Thyroid gland (tissue), 4 donors: ENCODE measurements around the gene ABHD3. TPM values are rescaled to one million over a fixed set of nuclear protein-coding genes. Genes with fewer than 3 reads are reported as not detected.
A peak's percentile ranks its signal among the peaks of the same experiment; 100 is the strongest.
"Not testable (repeated sequence)": the region's sequence is repeated elsewhere in the genome, so short reads cannot be mapped to it uniquely, and the experiment has no call there.

Experiments
- DNase-seq, 2 donors: peaks; one replicate each; pipeline ENCODE4 v3.0.0-alpha.2; 2019
- H3K27ac ChIP-seq, 3 donors: fragments of 200-600 bp; sonication (generic); 1 replicate in 2 of 3; 2 replicates in 1 of 3; pipeline ENCODE4 v1.5.1; 2016 to 2019; ENCODE audit warnings: mild to moderate bottlenecking in 1 of 3, moderate library complexity in 1 of 3
- H3K27me3 ChIP-seq: fragments of 200-600 bp; sonication (generic); one replicate; pipeline ENCODE4 v1.5.1; 2019
- H3K36me3 ChIP-seq, 2 donors: fragments of 200-600 bp; sonication (generic); one replicate each; pipeline ENCODE4 v1.5.1; 2016 to 2019
- H3K4me1 ChIP-seq, 2 donors: fragments of 200-600 bp; sonication (generic); one replicate each; pipeline ENCODE4 v1.5.1; 2017 to 2019
- H3K4me3 ChIP-seq, 3 donors: fragments of 200-600 bp; sonication (generic); replicated peaks in 1 of 3; 1 replicate in 2 of 3; 2 replicates in 1 of 3; pipeline ENCODE4 v1.5.1; 2016; ENCODE audit warnings: mild to moderate bottlenecking in 1 of 3
- H3K9me3 ChIP-seq: fragments of 200-600 bp; sonication (generic); one replicate; pipeline ENCODE4 v1.5.1; 2017
- CTCF ChIP-seq, 6 experiments: fragments of 200-600 bp in 3 of 6; fragments of 450-650 bp in 3 of 6; sonication (generic) in 3 of 6; IDR thresholded peaks; one replicate each; pipeline ENCODE4 v1.5.1; 2016 to 2019; ENCODE audit warnings: antibody characterized with exemption in 6 of 6, mild to moderate bottlenecking in 2 of 6, inconsistent platforms in 1 of 6, moderate library complexity in 1 of 6
- POLR2A ChIP-seq, 2 donors: fragments of 450-650 bp; IDR thresholded peaks; one replicate each; pipeline ENCODE4 v1.6.1; 2017; ENCODE audit warnings: antibody characterized with exemption in 2 of 2, mild to moderate bottlenecking in 2 of 2, moderate library complexity in 1 of 2
- WGBS, 2 donors: methylation state at CpG; one replicate each; pipeline ENCODE4 v1.1.5; 2017; 5-methylcytosine and 5-hydroxymethylcytosine counted together
- intact Hi-C: fragments of 100-400 bp; cut with DNase I; formaldehyde crosslinking; loops from one replicate; pipeline ENCODE4 v1.15.1; 2023
- total RNA-seq, 4 donors: library from RNA; depleted of rRNA; stranded (reverse); fragments of >200 nt; gene quantifications; one replicate each; pipeline ENCODE4 v1.2.3, GENCODE V29; 2016

The ABHD3 gene
- total RNA-seq, 4 donors from 2014 or later, result 17.6 to 28.2 (median 24.5) TPM

GRCh38 chr18:21634588-21635199, 69.9 kb downstream of the ABHD3 start:
- Histone ChIP-seq H3K4me1 (no peaks in the 10 kb centered on the region), H3K4me3 (no peak overlapping the region), H3K27me3 (no peaks in the 10 kb centered on the region), H3K27ac (no peak overlapping the region), H3K9me3 (no peaks in the 10 kb centered on the region), H3K36me3 (peaks cover 4 to 8% of the 10 kb centered on the region in 2 donors)
- WGBS, 2 donors, result 92 to 93% methylated on average over 4 of the region's 4 CpGs
- intact Hi-C loops, result no loop called here
- TF ChIP-seq POLR2A (IDR thresholded peaks at IDR 0.05), result no peak
- TF ChIP-seq CTCF (IDR thresholded peaks at IDR 0.05), result no peak
- no peak for DNase-seq

- 93 to 95% methylated on average over 1 of the region's 1 CpG for WGBS, 2 donors
- H3K4me3 ChIP-seq, result no peak overlapping the region
- no peak overlapping the region for H3K27ac ChIP-seq
- H3K27me3 ChIP-seq, result no peaks in the 10 kb centered on the region
- intact Hi-C loops, result no loop called here
- DNase-seq, result no peak
- peaks cover 8 to 19% of the 10 kb centered on the region in 2 donors for H3K36me3 ChIP-seq
- H3K9me3 ChIP-seq, result no peaks in the 10 kb centered on the region
- no peaks in the 10 kb centered on the region for H3K4me1 ChIP-seq
- peak in 2 of 6 experiments; percentile 18 to 21 for TF ChIP-seq CTCF (IDR thresholded peaks at IDR 0.05)
- TF ChIP-seq POLR2A (IDR thresholded peaks at IDR 0.05), result no peak
Measured at GRCh38 chr18:21632393-21632792, 72.2 kb downstream of the ABHD3 start.

- no peak for DNase-seq
- Histone ChIP-seq H3K4me1 (no peaks in the 10 kb centered on the region), H3K27ac (no peak overlapping the region), H3K4me3 (no peak overlapping the region), H3K9me3 (no peaks in the 10 kb centered on the region), H3K36me3 (peaks cover 13 to 30% of the 10 kb centered on the region in 2 donors), H3K27me3 (no peaks in the 10 kb centered on the region)
- TF ChIP-seq CTCF (IDR thresholded peaks at IDR 0.05) (no peak), POLR2A (IDR thresholded peaks at IDR 0.05) (no peak)
- intact Hi-C loops, result no loop called here
- WGBS, 2 donors, result 85 to 87% methylated on average over 9 of the region's 9 CpGs
Measured at GRCh38 chr18:21629089-21629832, 75.3 kb downstream of the ABHD3 start.

GRCh38 chr18:21621640-21622039, 82.9 kb downstream of the ABHD3 start:
- H3K4me1 ChIP-seq, H3K4me3 ChIP-seq, H3K27me3 ChIP-seq, H3K27ac ChIP-seq, intact Hi-C loops, DNase-seq, H3K9me3 ChIP-seq: not testable (repeated sequence)
- peaks cover 18 to 22% of the 10 kb centered on the region in 2 donors for H3K36me3 ChIP-seq
- WGBS, 2 donors, result 96 to 97% methylated on average over 9 of the region's 9 CpGs

- TF ChIP-seq POLR2A (IDR thresholded peaks at IDR 0.05) (peak in 1 of 2 donors; percentile 51), CTCF (IDR thresholded peaks at IDR 0.05) (peak; percentile 84 to 98 (median 94))
- Histone ChIP-seq H3K9me3 (no peaks in the 10 kb centered on the region), H3K4me1 (peaks cover 8 to 12% of the 10 kb centered on the region in 2 donors), H3K27ac (peak within 1 kb of the TSS in 2 of 3 donors; percentile 60 to 73), H3K27me3 (no peaks in the 10 kb centered on the region), H3K36me3 (no peaks in the 10 kb centered on the region), H3K4me3 (peak within 1 kb of the TSS; percentile 20 to 62 (median 54))
- DNase-seq, result peak; percentile 86 to 88
- intact Hi-C loops, result loop anchor here (5.0 kb wide), 1 partner anchor 90 kb away; the partner anchor contains the start of gene ABHD3
- WGBS, 2 donors, result 1% methylated on average over 35 to 50 of the region's 59 CpGs
Measured at GRCh38 chr18:21612125-21613039, 92.2 kb downstream of the ABHD3 start, which contains the start of gene SNRPD1. TSS of gene SNRPD1 (plus strand) at chr18:21612314. CDS start at chr18:21612430, 116 bp downstream.

- peaks cover 8 to 12% of the 10 kb centered on the region in 2 donors for H3K4me1 ChIP-seq
- peak overlapping the region in 1 of 3 donors; percentile 62 for H3K4me3 ChIP-seq
- not testable (repeated sequence) for H3K27me3 ChIP-seq, H3K36me3 ChIP-seq, H3K9me3 ChIP-seq, DNase-seq
- H3K27ac ChIP-seq, result peak overlapping the region in 2 of 3 donors; percentile 60 to 73
- 54 to 63% methylated on average over 30 of the region's 30 CpGs for WGBS, 2 donors
- intact Hi-C loops, result loop anchor here (5.0 kb wide), 1 partner anchor 91 kb away; the partner anchor contains the start of gene ABHD3
Measured at GRCh38 chr18:21611401-21612124, 93.0 kb downstream of the ABHD3 start.
